AG20443 (cell line): Measurements from ENCODE around the gene ADAMTS13.
"Not testable (repeated sequence)": the region's sequence is repeated elsewhere in the genome, so short reads cannot be mapped to it uniquely, and the experiment has no call there.

ENCODE experiments used
- DNase-seq: peaks from one replicate; pipeline ENCODE4 v3.0.0; 2012; ENCODE audit warnings: low spot score, mixed read lengths

Gene ADAMTS13

DNA sequence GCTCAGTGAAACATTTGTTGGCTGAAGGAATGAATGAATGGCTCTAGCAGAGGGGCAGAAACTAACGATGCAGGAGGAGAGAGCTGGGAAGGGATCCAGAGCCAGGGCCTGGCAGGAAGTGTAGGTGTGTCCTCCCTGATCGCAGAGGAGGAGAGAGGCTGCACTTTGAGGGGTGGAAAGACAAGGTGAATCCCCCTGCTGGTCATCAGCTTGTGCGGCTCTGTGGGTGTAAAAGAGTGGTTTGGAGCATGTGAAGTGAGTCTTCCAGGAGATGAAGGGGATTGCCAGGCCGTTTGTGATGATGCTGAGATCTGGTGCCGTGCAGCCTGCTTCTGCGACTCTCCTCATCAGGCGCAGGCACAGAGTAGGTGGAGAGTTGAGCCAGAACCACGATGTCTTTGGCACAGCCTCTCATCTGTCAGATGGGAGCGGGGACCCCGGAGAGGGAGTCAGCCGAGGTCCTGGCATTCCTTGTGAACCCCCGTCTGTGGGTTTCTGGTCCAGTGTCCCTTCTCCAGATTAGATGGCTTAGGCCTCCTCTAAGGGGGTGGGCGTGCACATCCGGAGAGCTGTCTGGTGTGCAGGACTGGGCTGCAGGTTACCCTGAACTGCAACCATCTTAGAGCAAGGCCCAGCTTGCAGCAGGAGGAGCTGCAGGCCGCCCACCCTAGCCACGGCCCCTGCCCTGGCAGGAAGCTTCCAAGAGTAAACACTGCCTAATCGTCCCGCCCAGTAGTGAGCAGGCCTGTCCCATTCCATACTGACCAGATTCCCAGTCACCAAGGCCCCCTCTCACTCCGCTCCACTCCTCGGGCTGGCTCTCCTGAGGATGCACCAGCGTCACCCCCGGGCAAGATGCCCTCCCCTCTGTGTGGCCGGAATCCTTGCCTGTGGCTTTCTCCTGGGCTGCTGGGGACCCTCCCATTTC is at the start of gene ADAMTS13:
Gene ADAMTS13, plus strand, starts transcription at position 753 of the 928 bp plus-strand sequence. Its CDS starts 77 bp downstream, at position 830.
- DNase-seq, result no peak

DNA sequence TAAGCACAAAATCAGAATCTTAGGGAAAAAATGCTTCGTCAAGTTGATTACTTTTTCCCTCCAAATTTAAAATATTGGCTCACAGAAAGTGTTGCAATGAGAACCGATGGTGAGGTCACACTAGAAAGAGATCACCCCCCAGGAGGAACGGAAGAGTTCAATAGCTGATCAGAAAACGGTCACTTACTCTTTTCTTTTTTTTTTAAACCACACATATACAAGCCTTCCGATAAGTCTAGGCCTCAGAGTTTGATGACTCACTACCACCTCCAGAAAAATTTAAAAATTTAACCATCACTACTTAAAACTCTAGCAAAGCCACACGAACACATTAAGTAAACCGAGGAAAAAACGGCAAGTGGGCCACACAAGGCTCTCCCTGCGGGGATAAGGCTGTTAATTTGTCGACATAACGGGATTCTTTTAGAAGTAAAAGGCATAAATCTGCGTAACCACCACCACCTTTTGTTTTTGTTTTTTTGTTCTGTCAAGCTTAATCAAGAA is 47.5 kb upstream of the ADAMTS13 start:
- DNase-seq, result peak; percentile 63

DNA sequence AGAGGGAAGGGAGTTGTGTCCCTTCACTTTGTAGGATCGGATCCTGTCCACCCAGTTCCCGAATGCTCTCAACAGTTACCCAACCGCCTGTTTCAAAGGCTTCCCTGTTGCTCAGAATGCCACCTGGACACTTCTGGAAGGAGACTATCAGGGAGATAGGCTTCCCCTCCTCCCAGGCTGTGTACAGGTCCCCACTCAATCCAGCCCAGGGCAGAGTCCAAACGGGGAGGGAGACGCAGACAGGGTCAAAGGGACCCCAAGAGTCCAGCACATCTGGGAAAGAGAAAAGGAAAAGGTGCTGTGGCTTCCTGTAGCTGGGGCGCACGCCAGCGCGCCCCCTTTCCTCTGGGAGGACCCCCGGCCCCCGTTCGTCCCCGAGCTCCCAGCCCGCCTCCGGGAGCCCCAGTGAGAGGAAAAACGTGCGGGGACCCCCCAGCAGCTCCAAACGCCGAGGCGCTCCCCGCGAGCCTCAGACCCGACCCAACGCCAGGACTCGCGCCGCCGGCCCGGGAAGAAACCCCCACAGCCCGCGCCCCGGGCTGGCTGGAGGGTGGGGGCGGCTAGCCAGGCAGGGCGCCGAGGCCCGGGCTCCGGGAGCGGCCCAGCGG is 46.9 kb upstream of the ADAMTS13 start:
- DNase-seq, result peak; percentile 39

DNA sequence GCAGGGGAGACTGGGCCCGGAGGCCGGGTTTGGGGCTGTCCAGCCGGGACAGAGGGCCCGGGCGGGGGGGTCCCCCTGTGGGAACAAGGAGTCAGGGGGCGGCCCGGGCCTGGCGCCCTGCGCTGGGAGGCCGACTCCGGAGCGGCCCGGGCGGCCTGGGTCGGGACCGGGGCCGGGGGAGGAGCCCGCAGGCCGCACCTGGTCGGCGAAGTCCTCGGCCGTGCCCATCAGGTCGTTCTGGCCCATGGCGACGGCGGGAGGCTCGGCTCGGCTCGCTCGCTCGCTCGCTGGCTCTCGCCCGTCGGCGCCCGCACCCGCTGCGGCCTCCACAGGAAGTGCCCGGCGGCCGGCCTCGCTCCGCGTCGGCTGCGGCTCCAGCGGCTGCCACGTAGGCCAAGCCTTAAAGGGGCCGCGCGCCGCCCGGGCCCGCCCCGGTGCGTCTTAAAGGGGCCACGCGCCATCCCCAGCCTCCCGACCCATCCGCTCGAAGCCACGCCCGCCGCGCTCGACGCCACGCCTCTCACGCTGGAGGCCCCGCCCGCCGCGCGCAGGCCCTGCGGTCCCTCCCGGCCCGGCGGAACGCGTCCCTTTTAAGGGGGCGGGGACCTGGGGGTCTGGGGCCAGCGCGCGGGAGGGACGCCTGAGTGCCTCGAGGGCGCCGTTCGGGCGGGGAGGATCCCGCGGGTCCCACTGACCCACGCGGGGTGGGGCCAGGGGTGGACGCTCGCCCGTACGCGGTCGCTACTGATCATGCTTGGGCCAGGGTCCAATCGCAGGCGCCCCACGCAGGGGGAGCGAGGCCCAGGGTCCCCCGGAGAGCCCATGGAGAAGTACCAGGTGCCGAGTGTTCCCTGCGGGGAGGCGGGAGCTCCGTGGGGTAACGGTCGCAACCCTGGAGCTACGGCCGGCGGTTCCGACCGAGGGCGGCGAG is 46.2 kb upstream of the ADAMTS13 start, which contains the start of the genes STKLD1 and SURF4:
Gene STKLD1, plus strand, starts transcription at position 643 of the 931 bp plus-strand sequence. Its CDS starts 108 bp downstream, at position 751.
Gene SURF4, minus strand, starts transcription at position 337 of the 931 bp plus-strand sequence. Its CDS starts 91 bp downstream, at position 246.
- peak; percentile 100 for DNase-seq

DNA sequence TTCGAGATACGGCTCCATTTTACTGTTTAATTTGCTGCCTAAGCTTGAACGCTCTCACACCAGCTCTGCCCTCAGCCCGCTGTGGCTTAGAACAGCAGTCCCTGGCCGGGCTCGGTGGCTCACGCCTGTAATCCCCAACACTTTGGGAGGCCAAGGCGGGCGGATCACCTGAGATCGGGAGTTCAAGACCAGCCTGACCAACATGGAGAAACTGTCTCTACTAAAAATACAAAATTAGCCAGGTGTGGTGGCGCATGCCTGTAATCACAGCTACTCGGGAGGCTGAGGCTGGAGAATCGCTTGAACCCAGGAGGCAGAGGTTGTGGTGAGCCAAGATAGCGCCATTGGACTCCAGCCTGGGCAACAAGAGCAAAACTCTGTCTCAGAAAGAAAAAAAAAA is 44.9 kb upstream of the ADAMTS13 start:
- not testable (repeated sequence) for DNase-seq

DNA sequence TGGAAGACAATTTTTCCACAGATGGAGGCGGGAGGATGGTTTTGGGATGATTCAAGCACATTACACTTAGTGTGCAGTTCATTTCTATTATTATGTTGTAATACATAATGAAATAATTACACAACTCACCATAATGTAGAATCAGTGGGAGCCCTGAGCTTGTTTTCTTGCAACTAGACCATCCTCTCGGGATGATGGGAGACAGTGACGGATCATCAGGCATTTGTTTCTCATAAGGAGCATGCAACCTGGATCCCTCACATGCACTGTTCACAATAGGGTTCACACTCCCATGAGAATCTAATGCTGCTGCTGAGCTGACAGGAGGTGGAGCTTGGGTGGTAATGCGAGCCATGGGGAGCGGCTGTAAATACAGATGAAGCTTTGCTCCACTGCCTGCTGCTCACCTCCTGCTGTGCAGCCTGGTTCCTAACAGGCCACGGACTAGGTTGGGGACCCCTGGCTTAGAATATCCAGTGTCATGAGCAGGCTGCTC is 44.4 kb upstream of the ADAMTS13 start:
- DNase-seq, result no peak

DNA sequence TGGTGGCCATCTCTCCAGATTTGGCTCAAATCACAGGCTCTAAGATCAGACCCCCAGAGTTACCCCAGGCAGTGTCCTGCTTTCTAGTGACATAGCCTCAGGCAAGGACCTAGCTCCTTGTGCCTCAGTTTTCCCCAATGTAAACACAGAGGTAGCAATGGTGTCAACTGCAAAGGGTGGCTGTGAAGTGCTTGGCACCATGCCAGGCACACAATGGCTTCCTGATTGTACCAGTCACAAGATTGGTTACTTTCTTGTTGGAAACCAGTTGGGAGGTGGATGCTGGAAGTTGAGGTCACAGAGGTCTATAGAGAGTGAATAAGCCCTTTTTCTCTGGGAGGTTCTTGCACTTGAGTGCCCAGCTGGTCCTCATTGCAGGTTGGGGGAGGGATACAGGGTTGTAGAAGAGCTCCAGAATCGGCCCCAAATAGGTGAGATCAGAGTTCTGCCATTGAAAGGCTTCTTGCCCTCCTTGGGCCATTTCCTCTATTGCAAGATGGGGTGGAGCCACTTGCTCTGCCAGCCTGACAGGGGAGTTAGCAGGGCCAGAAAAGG is 43.7 kb upstream of the ADAMTS13 start:
- DNase-seq, result no peak

DNA sequence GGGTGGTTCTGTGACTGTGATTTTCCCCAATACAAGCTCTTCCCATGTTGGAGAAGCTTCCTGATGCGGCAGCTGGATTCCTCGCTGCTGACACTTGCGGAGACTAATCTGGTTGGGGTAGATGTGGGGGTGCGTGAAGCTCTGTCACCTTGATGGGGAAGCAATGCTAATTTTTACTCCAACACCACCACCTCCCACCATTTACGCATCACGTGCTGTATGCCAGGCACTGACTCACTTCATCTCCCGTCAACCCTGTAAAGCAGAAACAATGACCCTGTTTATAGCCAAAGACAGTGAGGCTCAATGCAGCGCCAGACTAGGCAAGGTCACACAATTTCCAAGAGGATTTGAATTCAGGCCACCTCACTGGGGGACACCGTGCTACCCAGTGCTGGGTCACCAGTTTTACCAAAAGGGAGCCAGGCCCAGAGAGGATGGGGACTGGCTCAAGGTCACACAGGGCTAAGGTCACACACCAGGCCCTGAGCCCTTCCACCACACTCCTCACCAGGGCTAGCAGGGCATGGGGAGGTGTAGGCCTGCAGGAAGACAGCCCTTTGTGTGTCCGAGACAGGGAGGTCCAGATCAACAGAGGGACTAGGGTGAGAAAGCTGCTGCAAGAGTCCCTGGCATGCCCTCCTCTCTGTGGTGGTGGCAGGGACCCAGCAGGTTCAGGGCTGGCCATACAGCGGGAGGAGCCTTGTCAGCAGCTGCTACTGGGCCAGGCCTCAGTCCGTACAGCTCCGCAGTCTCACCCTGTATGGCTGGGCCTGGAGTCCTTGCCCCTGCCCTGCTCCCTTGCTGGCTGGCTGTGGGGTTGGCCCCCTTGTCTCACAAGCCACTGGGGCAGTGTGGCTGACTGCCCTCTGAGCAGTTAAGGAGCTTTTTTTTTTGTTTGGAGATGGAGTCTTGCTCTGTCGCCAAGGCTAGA is 42.7 kb upstream of the ADAMTS13 start:
- DNase-seq, result no peak

DNA sequence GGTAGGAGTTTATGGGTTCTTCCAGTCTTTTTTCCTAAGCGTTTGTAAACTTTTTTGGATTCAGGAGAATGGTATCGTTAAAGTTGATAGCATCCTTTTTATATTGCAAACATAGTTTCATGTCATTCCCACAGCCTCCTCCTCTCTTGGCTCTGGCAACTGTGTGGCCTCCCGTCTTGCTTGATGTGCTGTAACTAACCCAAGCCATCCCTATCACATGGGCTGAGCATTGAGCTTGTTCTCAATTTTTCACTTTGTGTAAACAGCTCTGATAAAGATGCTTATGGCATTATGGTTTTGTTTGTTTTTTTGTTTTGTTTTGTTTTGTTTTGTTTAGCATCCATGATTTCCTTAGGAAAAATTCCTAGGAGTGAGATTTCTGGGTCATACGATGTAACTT is 41.4 kb upstream of the ADAMTS13 start:
- no peak for DNase-seq

DNA sequence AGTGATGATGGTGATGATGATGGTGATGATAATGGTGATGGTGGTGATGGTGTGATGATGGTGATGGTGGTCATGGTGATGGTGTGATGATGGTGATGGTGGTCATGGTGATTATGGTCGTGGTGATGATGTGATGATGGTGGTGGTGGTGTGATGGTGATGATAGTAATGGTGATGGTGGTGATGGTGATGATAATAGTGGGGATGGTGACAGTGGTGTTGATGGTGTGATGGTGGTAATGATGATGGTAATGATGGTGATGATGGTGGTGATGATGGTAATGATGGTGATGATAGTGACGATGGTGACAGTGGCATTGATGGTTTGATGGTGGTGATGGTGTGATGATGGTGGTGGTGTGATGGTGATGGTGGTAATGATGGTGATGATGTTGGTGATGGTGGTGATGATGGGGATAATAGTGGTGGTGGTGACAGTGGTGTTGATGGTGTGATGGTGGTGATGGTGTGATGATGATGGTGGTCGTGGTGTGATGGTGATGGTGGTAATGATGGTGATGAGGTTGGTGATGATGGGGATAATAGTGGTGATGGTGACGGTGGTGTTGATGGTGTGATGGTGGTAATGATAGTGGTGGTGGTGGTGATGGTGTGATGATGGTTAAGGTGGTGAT is 39.5 kb upstream of the ADAMTS13 start:
- no peak for DNase-seq

DNA sequence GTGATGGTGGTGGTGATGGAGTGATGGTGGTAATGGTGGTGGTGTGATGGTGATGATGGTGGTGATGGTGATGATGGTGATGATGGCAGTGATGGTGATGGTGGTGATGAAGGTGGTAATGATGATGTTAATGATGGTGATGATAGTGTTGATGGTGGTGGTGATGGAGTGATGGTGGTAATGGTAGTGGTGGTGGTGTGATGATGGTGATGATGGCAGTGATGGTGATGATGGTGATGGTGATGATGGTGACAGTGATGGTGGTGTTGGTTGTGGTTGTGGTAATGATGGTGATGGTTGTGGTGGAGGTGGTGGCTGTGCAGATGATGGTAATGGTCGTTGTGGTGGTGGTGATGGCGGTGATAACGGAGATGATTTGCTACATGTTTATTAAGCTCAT is 38.7 kb upstream of the ADAMTS13 start:
- DNase-seq, result no peak

DNA sequence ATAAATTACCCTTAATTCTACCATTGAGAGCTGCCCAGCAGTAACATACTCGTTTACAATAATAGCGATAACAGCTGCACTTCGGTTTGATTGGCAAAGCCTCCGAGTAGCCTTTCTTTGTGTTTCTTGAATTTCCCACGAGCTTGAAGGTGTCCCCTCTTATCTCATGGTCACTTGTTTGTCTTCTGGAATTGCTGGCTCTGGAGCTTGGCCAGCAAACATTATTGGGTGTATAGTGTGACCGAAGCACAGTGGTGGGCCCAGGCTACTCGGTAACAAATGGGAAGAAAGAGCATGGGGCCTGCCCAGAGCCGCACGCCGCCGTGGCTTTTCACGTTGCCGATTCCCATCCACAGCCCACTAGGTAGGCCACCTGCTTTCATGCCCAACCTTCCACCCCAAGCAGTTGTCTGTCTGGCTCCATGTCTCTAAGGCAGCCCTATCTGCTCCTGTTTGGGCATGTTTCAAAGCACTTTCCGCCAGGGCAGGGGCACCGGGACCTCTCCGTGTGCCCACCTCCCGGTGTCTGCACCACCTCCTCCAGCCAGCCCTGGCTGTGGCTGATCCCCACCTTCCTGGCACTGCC is 37.3 kb upstream of the ADAMTS13 start:
- no peak for DNase-seq

DNA sequence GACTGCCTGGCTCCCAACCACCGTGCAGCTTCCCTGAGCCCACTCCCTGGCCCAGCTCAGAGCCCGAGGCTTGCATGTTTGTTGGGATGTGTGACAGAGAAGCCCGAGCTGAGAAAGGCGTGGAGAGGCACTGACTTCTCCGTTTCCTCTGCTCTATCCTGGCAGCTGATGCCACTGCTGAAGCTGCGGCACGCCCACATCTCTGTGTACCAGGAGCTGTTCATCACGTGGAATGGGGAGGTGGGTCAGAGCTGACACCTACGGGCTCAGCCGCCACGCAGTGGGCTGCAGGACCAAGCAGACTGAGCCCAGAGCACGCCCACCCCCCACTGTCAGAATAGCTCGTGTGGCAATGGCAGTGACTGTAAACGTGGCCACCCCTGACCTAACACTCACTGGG is 36.7 kb upstream of the ADAMTS13 start:
- no peak for DNase-seq

DNA sequence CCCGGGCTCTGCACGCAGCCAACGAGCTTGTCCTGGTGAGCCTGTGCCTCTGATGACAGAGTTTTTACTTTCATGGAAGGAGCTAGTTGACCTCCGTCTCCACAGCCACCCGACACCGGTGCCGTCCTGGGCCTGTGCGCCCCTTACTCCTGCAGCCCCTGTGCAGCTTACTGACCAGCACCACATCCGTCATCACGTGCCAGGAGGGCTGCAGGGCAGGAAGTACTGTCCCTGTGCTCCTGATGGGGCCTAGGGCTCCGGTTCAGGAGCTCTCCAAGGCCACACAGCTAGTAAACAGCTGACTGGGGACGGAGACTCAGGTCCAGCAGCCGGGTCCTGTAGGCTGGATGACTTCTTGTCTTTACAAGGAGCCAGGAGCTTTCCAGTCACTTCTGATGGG is 35.8 kb upstream of the ADAMTS13 start:
- DNase-seq, result no peak

DNA sequence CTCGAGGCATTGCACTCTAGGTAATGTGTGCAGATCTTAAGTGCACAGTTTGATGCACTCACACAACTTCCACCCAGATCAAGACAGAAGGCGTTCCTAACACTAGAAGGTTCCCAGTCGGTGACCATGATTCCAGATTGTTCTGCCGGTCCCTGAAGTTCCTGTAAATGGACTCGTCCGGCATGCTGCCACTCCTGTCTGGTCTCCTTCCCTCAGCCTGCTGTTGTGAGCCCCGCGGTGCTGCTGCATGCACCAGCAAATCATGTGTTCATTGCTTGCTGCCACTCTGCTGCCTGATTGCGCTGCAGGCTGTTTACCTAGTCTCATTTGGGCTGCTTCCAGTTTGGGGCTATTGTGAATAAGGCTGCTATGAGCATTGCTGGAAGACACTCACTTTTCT is 34.5 kb upstream of the ADAMTS13 start:
- no peak for DNase-seq

DNA sequence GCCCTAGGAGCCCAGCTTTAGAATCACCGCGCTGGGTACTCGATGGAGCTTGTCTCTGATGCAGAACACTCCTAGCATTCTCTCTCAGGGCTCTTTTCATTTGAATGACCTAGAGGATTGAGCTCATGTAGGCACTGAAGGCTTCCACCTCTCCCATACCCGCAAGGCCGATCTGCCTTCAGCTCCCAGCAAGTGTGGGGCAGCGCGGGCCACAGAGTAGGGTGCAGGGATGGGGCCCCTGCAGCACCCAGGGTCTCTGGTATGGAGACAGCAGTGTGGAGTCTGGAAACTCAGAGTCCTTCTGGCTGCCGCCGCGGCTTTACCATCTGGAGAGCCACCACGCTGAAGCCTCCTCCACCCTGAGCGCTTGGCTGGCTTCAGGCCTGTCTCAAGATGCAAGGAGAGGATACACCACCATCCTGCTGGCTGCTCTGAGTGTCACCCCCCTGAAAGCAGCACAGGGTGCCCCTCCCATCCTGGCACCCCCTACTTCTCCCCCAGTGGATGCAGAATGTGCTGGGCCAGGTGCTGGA is 33.1 kb upstream of the ADAMTS13 start:
- no peak for DNase-seq

DNA sequence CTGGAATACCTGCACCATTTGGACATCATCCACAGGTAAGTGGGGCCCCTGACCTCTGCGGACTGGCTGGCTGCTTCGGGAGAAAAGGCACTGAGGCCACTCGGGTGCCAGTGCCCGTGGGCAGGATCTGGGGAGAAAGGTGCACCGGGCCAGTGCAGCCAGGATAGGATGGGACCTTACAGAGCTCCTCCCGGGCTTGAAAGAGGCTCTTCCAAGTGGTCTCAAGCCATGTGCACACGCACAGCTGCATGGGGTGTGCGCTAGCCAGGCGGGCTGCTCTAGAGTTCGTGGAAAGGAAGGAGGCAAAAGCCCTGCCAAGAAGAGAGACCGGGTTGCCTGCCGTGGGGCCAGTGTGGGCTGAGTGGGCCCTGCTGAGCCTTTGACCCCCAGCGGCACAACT is 32.6 kb upstream of the ADAMTS13 start:
- no peak for DNase-seq

DNA sequence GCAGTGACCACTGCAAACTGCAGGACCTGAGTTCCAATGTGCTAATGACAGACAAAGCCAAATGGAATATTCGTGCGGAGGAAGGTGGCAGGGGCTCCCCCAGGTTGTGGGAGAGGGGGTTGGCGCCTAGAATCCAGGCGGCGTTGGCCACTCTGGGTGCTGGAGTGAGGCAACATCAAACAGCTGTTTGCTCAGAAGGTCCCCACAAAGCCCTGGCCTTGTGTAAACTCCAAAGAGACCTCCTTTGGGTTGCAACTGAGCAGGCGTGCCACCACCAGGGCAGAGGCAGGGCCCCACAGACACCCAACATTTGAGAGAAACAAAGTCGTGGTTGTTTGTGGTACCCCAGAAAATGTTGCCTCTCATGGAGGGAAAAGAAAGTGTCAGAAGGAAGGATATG is 31.5 kb upstream of the ADAMTS13 start:
- no peak for DNase-seq

DNA sequence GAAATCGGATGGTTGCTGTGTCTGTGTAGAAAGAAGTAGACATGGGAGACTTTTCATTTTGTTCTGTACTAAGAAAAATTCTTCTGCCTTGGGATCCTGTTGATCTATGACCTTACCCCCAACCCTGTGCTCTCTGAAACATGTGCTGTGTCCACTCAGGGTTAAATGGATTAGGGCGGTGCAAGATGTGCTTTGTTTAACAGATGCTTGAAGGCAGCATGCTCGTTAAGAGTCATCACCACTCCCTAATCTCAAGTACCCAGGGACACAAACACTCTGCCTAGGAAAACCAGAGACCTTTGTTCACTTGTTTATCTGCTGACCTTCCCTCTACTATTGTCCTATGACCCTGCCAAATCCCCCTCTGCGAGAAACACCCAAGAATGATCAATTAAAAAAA is 30.7 kb upstream of the ADAMTS13 start:
- not testable (repeated sequence) for DNase-seq
